Activated CD4-positive, alpha-beta T cell treated with anti-CD3 and anti-CD28 coated beads for 24 hours (primary cell): ENCODE results near the gene PIK3AP1.

Experiments
- DNase-seq, 2 donors: peaks; one replicate each; pipeline ENCODE4 v3.0.0-alpha.2; 2020; ENCODE audit warnings: low read depth in 2 of 2

PIK3AP1 gene

GRCh38 chr10:96609510-96609909 lies 110.8 kb downstream of the PIK3AP1 start:
- DNase-seq, result no peak

- no peak for DNase-seq
These were observed 111.5 kb downstream of the PIK3AP1 start for GRCh38 chr10:96608805-96609204.

GRCh38 chr10:96608262-96608661 lies 112.1 kb downstream of the PIK3AP1 start:
- no peak for DNase-seq

GRCh38 chr10:96606946-96607345 lies 113.4 kb downstream of the PIK3AP1 start:
- no peak for DNase-seq

- no peak for DNase-seq
These were observed 114.1 kb downstream of the PIK3AP1 start for GRCh38 chr10:96606216-96606615.

GRCh38 chr10:96600337-96600736 lies 120.0 kb downstream of the PIK3AP1 start:
- no peak for DNase-seq

GRCh38 chr10:96598846-96599245 lies 121.5 kb downstream of the PIK3AP1 start:
- no peak for DNase-seq

- DNase-seq, result no peak
These were observed 123.6 kb downstream of the PIK3AP1 start for GRCh38 chr10:96596422-96597407.

GRCh38 chr10:96595741-96596140 lies 124.6 kb downstream of the PIK3AP1 start:
- no peak for DNase-seq

- DNase-seq, result no peak
These were observed 128.4 kb downstream of the PIK3AP1 start for GRCh38 chr10:96591946-96592345.

- DNase-seq, result no peak
These were observed 131.5 kb downstream of the PIK3AP1 start for GRCh38 chr10:96588616-96589419.

- no peak for DNase-seq
These were observed 132.2 kb downstream of the PIK3AP1 start for GRCh38 chr10:96588060-96588554.

- DNase-seq, result peak in 1 of 2 donors; percentile 15
These were observed 132.9 kb downstream of the PIK3AP1 start for GRCh38 chr10:96587264-96588059.

GRCh38 chr10:96586419-96587263 lies 133.7 kb downstream of the PIK3AP1 start, which contains the start of gene TM9SF3:
TSS of gene TM9SF3 (minus strand) at chr10:96587012. CDS start at chr10:96586835, 177 bp downstream.
- DNase-seq, result peak; percentile 86 to 88

GRCh38 chr10:96585736-96586418 lies 134.4 kb downstream of the PIK3AP1 start:
- no peak for DNase-seq

- no peak for DNase-seq
These were observed 135.8 kb downstream of the PIK3AP1 start for GRCh38 chr10:96584474-96584873.

- DNase-seq, result no peak
These were observed 136.3 kb downstream of the PIK3AP1 start for GRCh38 chr10:96584035-96584434.

GRCh38 chr10:96579133-96579532 lies 141.2 kb downstream of the PIK3AP1 start:
- no peak for DNase-seq

GRCh38 chr10:96578633-96579032 lies 141.7 kb downstream of the PIK3AP1 start:
- DNase-seq, result no peak

GRCh38 chr10:96578022-96578421 lies 142.3 kb downstream of the PIK3AP1 start:
- no peak for DNase-seq
